GM18861 (cell line): ENCODE data around the gene CCNJ.

Experiments used
- ATAC-seq: cut with Tn5 transposase; IDR thresholded peaks from one replicate; pipeline ENCODE4 v1.9.1; 2021; ENCODE audit not compliant: unreplicated experiment

Gene CCNJ

DNA sequence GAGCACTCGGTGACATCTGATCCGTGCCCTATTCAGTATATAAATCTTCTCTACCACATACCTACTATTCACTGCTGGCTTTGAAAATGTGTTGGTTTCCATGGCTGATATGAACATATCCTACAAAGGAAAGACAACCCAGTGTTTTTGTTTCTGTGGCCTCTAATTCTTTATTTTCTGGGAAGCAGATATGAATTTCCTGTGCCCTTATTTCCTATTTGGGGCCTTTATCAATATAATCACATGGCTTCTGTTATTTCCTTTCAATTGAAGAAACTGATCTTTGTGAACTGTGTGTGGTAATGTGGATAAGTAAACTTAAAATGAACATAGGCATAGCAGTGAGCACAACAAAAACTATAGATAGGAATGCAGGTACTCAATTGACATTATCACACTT, 10.6 kb downstream of the CCNJ start:
- ATAC-seq, result no peak

DNA sequence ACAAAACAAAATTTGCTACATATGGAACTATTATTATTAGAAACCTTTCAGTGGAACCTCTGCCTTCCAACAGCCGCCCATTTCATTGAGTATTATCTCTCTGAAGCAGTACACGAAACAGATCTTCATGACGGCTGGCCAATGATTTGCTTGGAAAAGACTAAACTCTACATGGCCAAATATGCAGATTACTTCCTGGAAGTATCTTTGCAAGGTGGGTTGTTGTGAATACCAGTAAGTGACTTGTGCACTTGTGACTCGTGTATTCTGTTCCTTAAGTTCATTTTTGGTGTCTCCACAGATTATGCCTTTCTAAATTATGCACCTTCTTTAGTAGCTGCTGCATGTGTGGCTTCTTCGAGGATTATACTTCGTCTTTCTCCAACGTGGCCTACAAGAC, 13.4 kb downstream of the CCNJ start:
- ATAC-seq, result no peak

DNA sequence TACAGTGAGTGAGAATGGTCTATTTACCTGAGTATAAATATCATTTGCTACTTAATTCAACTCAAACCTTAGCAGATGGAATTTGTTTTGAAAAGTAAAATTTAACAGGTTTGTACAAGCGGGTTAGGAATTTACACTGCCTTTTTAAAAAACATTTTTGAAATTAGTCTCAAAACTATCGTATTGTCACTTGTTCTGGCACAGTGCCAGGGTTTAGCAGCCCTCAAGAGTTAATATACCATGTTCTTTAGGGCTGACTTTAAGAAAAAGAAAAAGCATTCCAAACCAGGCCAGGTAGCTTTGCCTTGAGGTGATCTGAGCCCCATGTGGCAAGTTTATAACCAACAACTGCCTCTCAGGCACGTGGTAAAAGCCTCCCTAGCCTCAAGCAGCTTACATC, 17.8 kb downstream of the CCNJ start:
- ATAC-seq, result no peak

DNA sequence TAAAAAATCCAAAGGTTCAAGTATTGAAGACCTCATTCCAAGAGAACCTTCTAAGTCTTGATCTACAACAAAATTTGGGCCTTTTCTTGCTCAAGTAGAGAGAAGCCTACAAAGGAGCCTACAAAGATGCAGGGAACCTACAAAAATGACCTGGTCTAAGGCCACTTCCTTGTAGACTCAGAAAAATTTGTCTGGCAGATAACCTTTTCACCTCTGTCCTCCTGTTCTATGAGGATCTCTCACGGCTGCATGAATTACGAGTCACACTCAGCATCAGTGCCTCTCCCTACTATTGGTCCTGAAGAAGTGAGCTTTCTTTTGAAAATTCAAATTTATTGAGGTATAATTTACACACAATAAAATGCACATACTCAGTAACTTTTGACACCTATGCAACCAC, 29.3 kb downstream of the CCNJ start:
- ATAC-seq, result no peak

DNA sequence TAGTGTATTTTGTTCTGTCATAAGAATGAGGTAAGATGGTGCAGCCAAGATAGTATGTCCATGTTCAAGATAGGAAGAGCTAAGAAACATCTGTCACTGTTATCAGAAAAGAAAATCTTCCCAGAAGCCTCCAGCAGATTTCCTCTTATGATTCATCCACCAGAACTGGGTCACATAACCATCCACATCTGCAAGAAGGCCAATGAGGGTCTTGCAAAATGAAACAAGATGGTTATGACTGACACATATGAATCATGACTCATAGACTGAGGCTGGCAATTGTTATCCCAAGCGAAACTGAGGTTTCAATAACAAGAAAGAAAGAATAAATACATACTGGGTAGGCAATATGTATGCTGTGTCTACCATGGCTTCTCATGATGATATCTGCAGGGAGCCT, 30.3 kb downstream of the CCNJ start:
- no peak for ATAC-seq

DNA sequence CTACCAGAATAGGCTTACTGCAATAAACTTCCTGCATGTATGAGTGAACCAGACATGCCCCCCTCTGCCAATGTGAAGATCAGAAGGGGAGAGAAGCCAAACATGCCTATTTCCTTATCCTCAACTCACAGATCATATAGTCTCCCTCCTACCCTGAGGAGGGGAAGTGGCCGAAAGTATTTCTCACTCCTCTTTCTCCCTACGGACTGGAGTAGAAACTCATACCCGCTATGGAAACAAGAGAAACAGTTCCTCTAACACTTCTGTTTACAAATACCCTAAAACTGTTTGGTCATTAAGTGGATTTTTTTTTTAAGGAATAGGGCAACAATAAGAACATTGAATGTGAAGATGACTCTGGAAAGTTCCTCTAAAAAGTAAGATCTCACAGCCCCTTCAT, 31.4 kb downstream of the CCNJ start:
- ATAC-seq, result no peak

DNA sequence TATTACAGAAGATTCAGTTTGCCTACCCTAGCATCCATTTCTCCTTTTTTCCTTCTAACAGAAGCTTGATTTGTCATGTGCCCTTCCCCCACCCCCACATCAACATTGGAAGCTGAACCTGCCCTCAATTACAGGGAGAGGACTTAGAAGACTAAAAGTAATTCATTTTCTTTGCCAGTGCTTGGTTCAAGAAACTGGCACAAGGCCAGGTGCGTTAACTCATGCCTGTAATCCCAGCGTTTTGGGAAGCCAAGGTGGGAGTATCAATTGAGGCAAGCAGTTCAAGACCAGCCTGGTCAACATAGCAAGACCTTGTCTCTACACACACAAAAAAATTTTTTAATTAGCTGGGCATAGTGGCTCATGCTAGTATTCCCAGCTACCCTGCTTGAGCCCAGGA, 32.6 kb downstream of the CCNJ start:
- no peak for ATAC-seq

DNA sequence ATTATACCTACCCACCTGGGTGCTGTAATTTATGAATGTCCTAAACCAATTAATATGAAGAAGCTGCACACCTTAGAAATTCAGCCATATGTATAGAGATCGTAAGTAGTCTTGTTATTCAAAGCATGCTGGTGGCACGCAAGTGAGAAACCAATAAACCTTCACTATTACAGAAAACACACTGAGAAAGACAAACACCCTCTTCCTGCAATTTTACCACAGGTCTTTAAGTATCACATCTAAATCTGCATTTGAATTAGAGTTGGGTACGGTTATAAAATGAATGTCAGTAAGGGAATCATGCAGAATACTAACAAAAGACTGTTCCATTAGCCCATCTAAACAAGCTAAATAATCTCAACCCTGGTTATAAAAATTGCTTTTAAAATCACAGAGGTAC, 33.8 kb downstream of the CCNJ start:
- no peak for ATAC-seq

DNA sequence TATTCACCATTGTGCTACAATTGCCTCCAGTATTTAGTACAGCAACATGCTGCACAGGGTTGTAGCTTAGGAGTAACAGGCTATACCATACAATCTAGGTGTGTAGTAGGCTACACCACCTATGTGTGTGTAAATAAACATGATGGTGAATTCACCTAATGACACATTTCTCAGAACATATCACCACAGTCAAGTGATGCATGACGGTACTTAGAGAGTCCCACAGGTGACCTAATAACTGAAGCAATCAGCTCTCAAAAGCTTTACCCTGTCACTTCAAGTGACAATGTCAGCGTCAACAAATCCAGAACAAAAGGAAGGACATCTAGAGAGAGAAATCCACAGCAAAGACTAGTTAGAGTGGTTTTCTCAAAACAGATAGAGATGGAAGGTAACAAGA, 38.8 kb downstream of the CCNJ start:
- no peak for ATAC-seq

DNA sequence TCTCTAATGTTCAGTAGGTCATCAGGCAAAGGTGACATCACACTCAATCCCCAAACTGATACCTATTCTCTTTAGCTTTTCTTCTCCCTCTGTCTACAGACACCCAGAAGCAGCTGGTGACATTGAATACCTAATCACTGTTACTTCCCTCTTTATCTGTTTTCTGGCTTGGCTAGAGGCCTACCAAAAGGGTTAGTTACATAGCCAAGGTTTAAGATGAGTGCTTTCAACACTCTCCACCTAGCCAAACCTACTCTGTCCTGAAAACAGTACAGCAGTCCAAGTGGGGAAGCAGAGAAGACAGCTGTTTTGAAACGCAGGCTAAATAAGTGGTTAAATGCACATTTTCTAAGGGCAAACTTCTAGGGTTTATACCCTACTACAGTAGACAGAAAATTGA, 39.4 kb downstream of the CCNJ start:
- ATAC-seq, result no peak

DNA sequence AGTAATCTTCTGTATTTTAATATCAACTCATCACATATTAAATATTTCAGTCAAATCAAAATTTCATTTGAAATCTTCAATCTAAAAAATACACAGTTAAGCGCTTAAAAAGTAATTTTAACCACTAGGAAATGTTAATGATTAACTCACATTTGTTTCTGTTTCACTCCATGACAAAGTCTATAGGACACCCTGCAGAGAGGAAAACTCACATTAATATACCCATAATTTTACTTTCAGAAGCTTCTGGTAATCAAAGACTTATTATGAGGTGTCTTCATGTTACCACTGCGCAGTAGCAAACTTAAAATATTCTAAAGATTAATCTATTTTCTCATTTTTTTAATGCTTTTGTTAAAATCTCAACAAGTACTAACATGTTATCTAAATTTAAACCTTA, 45.7 kb downstream of the CCNJ start:
- ATAC-seq, result no peak

DNA sequence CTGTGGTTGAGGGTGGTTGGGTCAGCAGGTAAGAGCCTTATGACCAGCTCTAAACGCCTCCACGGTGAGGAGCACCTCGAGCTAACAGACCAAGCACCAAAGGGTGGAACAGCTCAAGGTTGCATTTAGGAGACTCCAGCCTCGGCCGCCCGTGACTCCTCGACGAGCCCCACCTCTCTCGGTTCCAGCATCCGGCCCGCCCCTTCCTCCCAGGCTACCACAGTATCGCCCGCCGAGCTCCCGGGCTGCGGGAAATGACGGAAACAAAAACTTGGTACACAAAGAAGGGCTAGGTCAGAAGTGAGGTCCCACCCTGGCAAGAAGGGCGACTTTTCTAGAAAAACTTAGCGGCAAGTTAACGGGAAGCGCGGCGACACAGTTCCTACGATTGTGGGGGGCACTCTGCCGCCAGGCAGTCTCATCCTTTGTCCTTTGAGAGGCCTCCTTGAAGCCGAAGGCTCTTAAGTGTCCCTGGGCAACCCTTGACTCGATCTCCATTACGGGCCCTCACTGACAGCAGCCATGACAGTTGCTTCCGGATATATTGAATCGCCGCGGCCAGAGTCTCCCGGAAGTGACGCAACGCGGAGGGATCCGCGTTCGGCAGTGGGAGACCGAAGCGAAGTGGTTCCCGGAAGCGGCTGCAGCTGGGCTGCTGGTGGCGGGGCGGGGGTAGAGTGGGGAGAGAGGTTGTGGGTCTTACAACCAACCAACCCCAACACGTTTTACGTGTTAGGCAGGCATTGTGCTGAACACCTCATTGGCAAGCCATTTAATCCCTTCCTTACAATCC, 46.5 kb downstream of the CCNJ start:
- ATAC-seq, result peak; percentile 71

DNA sequence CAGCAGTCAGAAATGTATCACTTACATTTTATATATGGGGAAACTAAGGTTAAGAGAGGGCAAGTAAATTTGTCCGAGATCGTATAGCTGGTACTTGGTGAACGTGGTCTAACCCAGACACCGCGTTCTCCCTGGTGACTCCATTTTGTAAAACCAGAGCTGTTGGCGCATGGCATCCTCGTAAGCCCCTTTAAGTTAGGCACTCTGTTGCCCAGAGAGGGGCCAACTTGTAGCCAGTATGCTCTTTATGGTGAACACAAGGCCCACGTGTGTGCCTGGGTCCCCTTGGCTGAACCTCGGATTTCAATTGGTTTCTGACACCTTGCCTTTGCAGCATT, 47.0 kb downstream of the CCNJ start:
- ATAC-seq, result no peak

DNA sequence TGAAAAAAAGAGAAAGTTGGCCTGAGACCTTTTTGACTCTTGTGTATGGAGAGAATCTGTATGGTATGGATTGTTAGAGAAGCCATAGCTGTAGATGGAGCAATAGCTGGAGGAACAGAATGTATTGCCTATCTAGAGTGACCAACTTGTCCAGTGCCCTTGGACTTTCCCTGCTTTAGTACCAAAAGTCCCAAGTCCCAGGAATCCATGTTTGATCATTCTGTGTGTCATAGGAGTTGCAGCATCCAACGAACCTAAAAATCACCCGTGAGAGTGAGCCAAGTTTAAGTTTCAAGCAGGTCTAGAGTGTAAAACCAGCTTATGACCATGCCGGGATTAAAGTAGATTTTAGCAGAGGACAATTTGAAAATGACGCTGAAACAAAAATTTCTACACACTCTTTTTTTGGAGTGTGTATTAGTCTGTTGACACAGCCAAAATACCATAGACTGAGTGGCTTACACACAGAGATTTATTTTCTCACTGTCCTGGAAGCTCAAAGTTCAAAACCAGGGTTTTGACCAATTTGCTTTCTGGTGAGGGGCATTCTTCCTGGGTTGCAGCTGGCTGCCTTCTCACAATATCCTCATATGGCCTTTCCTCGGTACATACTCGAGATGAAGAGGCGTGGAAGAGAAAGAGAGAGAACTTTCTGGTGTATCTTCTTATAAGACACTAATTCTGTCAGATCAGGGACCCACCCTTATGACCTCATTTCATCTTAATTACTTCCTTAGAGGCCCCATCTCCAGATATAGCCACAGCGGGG, 49.8 kb downstream of the CCNJ start:
- no peak for ATAC-seq

DNA sequence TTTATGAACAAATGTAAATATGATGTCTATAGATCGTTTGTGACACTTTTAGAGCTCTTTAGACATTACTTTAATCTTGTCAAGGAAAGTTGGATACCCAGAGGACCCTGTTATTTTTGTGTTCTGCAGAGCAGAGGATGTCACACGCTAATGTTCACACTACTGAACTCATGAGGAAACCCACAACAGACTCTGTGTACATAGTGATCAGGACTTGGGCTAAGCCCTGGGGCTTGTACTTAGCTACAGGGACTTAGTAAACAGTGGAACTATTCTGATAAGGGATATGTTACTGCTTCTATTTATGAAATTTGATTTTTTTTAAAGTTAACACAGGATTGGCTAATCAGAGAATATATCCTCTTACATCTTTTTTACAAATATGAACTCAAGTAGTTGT, 50.6 kb downstream of the CCNJ start:
- no peak for ATAC-seq

DNA sequence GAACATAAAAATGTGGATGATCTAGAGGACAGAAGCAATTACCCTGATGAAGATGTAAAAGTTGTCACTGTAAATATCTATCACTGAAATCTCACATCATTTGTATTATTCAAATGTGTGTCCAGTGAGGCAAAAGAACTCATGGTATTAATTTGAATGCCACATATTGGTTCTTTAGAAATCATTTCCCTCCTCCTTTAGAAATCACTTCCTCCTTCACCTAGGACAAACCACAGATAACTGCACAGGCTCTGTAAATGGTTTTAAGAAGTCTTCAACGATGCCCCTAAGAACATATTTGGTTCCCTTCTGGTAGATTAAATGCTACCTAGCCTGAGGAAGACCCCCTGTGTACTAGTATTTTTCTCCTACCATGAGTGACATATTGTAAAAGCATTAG, 53.6 kb downstream of the CCNJ start:
- ATAC-seq, result no peak

DNA sequence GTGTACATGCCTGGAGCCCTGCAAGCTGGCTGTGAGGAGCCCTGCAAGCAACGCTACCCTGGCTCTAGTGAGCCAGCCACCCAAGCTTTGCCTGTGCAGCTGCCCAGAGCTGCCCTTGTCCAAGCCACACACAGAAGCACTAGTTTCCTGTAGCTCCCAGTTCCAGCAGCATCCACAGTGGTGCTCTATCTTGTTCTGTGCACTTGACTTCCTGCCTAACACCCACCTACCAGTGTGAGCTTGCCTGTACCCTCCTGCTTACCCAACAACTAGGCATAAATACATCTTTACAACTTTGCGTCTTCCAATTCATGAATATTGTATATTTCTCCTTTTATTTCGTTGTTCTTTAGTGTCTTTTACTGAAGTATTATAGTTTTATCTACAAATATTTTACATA, 54.5 kb downstream of the CCNJ start:
- ATAC-seq, result no peak

DNA sequence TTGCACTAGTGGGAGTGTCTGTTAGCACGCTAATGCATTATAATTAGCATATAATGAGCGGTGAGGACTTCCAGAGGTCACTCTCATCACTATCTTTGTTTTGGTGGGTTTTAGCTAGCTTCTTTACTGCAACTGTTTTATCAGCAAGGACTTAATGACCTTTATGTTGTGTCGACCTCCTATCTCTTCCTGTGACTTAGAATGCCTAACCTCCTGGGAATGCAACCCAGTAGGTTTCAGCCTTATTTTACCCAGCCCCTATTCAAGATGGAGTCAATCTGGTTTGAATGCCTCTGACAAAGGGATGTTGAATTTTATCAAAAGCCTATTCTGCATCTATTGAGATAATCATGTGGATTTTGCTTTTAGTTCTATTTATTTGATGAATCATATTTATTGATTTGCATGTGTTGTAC, 64.2 kb downstream of the CCNJ start:
- no peak for ATAC-seq
